T-helper 2 cell (primary cell): ENCODE results near the gene BTBD3.

Experiments
- DNase-seq, 5 experiments: peaks; one replicate each; pipeline versions ENCODE4 v3.0.0 to v3.0.0-alpha.2; 2012 to 2022
- total RNA-seq, 2 donors: gene quantifications; one replicate each; lab custom pipeline; 2026; lab: John Stamatoyannopoulos, UW

Gene BTBD3
- 1.6 to 2.8 reads per million in 2 donors for total RNA-seq

DNA sequence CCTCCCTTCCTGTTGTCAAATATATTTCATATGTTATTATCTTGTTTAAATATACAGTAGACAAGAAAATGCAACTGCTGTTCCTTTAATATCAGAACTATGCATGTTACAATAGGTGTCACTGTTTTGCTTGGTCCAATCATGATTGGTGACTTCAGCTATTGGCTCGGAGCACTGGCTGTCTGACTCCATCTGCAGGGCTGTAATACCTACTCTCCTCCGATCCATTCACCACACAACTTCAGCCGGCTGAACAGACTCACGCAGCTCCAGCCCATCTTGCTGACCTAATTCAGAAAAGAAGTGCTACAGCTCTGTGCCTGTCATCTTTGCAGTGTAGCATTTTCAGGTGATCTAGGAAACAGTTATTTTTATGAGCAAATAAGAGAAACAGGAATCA is at the start of gene BTBD3:
Gene BTBD3, plus strand, starts transcription at position 231 of the 400 bp plus-strand sequence. CDS start 383 bp downstream, outside the sequence.
- DNase-seq = no peak

- no peak for DNase-seq
These were observed 48.1 kb upstream of the BTBD3 start for GRCh38 chr20:11869641-11870040.

DNA sequence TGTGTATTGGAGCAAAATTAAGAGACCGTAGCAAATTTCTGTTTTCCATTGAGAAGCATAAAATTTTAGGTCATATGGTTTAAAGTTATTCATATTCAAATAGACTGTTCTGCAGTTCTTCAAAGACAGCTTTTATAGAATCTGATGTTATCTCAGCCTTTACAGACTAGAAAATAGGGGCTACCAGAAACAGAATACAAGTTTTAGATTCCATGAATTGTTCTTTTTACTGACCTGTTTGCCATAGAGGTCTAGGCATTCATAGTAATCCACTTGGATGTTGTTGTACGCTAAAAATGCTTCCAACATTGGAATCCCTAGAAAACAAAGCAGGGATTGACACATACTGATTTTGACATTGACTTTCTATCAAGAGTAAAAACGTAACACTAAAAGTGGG is 47.3 kb upstream of the BTBD3 start:
- no peak for DNase-seq

DNA sequence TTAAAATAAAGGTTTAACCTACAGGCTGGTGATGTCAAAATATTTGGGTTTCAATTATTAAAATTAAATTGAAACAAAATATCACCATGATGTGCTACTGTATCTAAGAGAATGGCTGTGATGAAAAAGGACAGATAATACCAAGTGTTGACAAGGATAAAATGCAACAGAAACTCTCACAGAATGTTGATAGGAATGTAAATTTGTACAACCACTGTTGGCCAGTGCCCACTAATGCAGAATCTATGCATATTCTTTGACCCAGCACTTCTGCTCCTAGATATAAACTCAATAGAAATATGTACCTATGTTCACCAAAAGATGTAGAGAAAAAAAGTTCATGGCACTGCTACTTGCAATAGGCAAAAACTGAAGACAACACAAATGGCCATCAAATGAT is 41.1 kb upstream of the BTBD3 start:
- no peak for DNase-seq

DNA sequence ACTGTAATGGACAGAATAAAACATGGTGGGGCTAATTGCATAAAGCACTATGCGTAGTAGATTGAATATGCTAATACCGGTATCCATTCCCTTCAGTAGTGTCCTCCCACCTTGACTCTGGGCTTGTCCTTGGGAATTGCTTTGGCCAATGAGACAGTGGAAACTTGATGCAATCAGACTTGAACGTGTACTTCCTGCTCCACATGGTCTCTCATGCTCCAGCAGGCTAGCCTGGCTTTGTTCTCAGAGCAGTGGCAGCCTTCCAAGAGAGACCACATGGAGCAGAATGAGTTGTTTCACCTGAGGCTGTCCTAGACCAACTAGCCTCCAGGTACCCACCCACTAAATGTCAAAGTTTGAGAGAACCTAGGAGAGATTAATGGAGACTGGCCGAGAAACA is 37.0 kb upstream of the BTBD3 start:
- no peak for DNase-seq

DNA sequence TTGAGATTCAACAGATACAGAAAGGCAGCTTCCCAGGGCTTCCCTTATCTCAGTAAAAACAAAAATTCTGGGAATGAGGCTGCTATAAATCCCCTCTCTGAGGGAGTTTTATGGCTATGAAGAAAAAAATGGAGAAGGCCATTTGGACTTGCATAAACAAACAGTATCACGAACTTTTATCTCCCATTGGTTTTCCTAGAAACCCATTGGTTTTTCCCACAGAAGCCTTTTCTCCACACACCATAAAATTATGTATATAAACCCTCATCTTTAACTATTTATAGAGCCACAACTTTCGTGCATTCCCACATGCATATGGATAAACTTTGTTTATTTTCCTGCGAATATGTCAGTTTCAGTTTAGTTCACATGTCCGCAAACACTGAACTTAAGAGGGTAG is 36.2 kb upstream of the BTBD3 start:
- DNase-seq = no peak

- DNase-seq = no peak
These were observed 35.0 kb upstream of the BTBD3 start for GRCh38 chr20:11882651-11883050.

- DNase-seq = no peak
These were observed 29.0 kb upstream of the BTBD3 start for GRCh38 chr20:11888648-11889047.

DNA sequence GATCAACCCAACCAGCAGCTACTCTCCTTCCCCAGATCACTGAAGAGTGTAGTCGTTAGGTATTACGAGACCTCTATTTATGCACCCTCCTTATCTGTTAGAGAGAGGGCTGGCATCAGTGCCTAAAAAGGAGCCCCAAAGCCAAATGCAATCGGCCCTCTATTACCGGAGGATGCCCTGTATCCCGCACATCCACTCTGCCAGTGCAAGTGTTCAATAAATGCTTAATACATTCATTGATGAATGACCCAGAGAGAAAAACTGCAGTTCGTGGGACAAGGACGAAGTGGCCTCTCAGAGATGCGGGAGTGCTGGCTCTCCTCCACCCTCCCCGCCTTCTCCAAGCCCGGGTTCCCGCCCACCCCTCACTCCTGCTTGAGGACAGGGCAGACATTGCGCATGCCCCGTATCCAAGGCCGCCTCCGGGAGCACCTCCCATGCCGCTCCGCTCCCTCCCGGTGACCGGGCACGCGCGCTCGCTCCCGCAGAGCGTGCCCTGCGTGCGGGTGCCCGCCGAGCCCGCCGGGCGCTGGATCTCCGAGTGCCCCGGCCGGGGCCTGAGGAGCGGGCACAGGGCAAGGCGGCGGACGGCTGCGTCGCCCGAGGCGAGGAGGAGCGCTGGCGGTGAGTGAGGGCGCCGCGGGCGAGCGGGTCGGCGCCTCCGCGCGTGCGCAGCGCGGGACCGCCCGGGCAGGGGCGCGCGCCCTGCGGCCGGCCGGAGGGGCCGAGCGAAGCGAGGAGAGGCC is 27.2 kb upstream of the BTBD3 start:
- DNase-seq = peak in 3 of 5 experiments; percentile 2 to 54 (median 4)

DNA sequence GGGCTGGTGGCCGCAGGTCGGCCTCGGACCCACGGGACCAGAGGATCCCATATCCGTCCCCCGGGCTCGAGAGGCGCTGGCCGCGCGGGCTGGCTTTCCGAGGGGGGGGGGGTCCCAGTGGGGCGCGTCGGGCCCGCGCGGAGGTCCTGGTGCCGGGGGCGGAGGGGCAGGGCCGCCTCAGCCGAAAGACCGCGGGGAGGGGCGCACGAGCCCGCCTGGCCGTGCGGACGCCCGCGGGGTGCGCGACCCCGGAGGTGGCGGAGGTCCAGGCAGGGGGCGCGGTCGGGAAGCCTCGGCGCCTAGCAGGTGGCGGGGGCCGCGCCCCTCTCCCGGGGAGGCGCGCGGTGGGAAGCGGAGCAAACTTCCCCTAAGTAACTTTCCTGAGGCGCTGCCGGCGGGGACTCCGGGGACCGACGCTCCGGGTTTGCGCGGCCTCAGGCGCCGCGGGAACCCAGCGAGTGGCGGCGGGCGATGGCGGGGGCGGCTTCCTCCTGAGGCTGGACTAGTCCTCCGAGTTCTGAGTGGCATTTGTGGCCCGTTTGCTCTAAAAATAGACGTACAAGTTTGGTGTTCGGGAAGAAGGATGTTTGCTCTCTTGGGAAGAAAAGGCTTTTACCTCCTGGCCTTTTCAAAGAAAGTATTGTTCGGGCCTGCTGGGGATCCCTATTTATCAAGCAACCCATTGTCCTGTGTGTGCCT is 26.5 kb upstream of the BTBD3 start:
- peak in 1 of 5 experiments; percentile 5 for DNase-seq

DNA sequence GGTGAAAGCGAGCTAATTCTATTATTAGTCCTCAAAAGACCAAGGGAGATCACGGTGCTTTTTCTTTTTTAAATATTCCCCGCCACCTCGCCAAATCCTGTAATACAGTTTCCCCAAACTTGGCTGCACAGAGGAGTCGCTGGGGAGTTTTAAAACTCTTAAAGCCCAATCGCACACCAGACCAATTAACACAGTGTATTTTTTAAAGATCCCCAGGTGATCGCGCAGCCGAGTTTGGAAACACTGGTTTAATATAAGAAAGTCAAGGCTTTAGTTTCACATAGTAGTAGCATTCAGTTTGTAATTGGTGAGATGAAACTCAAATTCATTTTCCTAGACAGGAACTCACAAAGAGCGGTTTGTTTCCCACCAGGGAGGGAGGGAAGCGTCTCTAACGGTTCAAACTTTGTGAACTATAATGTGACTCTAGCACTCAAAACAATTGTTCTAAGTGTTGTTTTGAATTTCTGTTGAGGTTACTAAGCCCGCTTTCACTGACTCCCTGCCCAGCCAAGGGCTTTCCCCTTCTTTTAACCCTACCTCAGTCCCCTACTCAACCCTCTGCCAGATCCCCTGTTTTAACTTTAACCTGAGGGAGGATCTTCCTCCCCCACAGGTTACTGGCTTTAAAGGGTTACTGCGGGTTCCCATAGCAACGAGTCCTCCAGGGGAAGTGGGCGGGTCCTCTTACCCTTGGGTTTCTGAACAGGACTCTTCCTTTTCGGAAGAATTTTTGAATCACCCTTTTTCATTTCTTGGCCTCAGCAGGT is 25.7 kb upstream of the BTBD3 start:
- peak in 1 of 5 experiments; percentile 40 for DNase-seq

GRCh38 chr20:11894062-11894461 is 23.6 kb upstream of the BTBD3 start:
- DNase-seq = no peak

GRCh38 chr20:11895861-11896387 is 21.8 kb upstream of the BTBD3 start:
- DNase-seq = no peak

DNA sequence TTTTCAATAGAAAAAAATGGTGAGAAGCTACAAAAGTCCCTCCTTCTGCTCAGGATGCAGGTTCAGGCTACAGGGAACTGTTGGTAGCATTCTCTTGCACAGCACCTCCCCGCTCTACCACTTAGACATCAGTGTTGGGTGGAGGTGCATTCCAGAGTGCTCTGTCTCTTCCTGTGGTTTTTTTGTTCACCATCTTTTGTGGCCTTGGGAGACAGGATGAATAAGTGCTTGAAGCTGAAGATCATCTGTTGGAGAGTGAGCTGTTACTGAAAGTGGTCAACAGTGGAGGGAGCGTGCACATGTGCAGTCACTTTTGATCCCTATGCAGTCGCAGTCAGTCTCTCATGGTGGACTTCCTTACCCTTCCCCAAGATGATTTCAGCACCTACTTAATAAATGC is 16.6 kb upstream of the BTBD3 start:
- DNase-seq = no peak

DNA sequence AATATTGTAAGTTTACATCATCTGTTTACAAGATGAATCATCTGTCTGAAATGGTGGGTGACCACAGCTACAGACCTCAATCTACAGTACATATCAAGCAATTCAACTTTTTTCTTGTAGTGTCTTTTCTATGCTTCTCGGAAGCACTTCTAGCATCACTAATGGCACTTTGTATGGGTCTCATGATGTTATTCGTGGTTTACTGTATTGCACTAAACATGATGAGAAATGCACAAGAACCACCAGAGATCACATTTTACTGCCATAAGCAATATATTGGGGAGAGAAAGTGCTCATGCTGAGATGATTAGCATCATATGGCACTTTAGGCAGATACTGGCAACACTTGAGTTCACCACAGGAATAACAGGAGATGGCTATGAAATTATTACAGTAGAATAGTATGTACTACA is 15.4 kb upstream of the BTBD3 start:
- DNase-seq = no peak

- no peak for DNase-seq
These were observed 12.1 kb upstream of the BTBD3 start for GRCh38 chr20:11905460-11906179.

- no peak for DNase-seq
These were observed 10.8 kb upstream of the BTBD3 start for GRCh38 chr20:11906626-11907480.

DNA sequence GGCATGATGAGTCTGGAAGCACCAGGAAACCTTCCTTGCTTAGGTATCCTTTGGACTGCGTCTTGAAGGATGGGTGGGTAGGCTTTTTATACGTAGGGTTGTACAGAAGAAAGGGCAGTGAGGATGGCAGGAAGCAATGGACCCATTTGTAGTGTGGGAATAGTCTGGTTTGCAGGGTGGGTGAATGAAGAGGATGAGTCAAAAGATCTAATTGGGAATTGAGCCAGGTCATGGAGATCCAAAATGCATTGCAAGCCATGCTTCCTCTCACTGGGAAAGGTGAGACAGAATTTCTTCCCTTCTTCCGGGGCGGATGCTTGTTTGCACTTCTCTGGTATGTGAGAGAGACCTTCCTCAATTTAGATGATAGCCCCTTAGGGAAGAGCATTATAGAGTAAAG is 10.1 kb upstream of the BTBD3 start:
- DNase-seq = no peak

GRCh38 chr20:11912013-11912658 is 5.6 kb upstream of the BTBD3 start:
- no peak for DNase-seq

DNA sequence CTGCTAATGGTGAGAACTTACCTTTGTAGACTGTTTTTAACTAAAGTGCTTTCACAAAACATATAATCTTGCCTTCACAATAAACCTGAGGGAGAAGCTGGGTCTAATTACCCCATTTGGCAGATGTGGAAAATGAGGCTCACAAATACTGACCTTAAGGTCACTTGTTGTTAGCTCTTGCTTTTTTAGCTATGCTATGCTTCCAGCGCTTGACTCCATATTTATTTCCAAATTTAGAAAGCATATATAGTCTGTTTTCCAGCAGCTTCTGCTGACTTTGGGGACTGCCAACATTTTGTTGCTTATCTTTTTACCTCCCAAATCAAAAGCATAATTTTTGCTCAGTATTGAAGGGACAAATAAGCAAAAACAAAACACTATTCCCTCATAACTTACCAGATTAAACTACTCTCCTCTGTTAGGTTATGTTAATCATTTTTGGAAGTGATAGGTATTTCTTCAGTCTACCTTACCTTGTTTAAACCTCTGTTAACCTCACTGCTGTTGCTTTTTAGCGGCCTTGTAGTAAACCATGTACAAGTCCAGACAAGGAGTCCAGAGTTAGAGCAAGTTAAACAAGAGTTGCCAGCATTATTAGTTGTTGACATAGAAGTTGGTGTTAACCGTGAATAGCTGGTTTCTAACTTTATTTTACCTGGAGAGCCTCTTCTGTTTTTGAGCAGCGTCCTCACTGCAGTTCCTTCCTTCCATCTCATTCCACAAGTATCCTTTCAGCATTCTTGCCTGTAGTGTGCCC is 4.9 kb upstream of the BTBD3 start:
- DNase-seq = no peak
